ENCODE results near the gene ZNRF3.
"Not testable (repeated sequence)": the region's sequence is repeated elsewhere in the genome, so short reads cannot be mapped to it uniquely, and the experiment has no call there.

- not testable (repeated sequence) for TF ChIP-seq PAX5 (IDR thresholded peaks at IDR 0.05; ENCODE audit: insufficient read depth, low read length, severe bottlenecking); POLR2AphosphoS5 (IDR thresholded peaks at IDR 0.05; ENCODE audit: low read depth, low read length); TAF1 (IDR thresholded peaks at IDR 0.05; ENCODE audit: low read depth, low read length); POLR2A (IDR thresholded peaks at IDR 0.05; ENCODE audit: low read depth, low read length); SPI1 (IDR thresholded peaks at IDR 0.05; ENCODE audit: low read depth, low read length)
Measured at GRCh38 chr22:28868389-28868788, 15.0 kb upstream of the ZNRF3 start.
